HepG2 (cell line): ENCODE data around the gene TRIM25. TPM values are rescaled to one million over a fixed set of nuclear protein-coding genes. Genes with fewer than 3 reads are reported as not detected.
A peak's percentile ranks its signal among the peaks of the same experiment; 100 is the strongest.

Source experiments
- ATAC-seq: fragments of 200-7000 bp; cut with Tn5 transposase; 3 replicates; pipeline ENCODE4 v1.9.1; 2020; ENCODE audit warnings: mild to moderate bottlenecking, moderate library complexity
- BruUV-seq: library from RNA; stranded (reverse); fragments of 400-500 nt; replicated peaks from 2 replicates; lab custom pipeline; 2021; lab: Mats Ljungman, UMichigan
- CTCF ChIA-PET: fragments of 300-600 bp; formaldehyde crosslinking; extraction: SDS; loops from one replicate; lab custom pipeline; 2021; ENCODE audit warnings: low total read pairs, inconsistent platforms, low intra/inter-chr PET ratio; lab: Yijun Ruan, JAX
- POLR2A ChIA-PET: fragments of 350-600 bp; sonication (Branson Sonifier 250); formaldehyde crosslinking; loops from one replicate; lab custom pipeline; 2020; ENCODE audit warnings: antibody characterized with exemption, inconsistent platforms; lab: Yijun Ruan, JAX
- DNase-seq: peaks from one replicate; pipeline ENCODE4 v3.0.0-alpha.2; 2015; ENCODE audit warnings: low spot score
- FAIRE-seq: peaks from 3 replicates; lab custom pipeline; 2011; peaks lifted over from hg19 to GRCh38; lab: Jason Lieb, UNC
- H2AFZ ChIP-seq: one replicate; pipeline ENCODE4 v1.6.1; 2011; ENCODE audit warnings: low read length, inconsistent platforms
- H3K27ac ChIP-seq: fragments of 300-600 bp; 3 replicates; pipeline ENCODE4 v1.8.0; 2011; ENCODE audit warnings: mixed run types, mild to moderate bottlenecking, mixed read lengths, low read length, inconsistent platforms; ENCODE audit not compliant: insufficient read depth; ENCODE audit errors: extremely low read length
- H3K27me3 ChIP-seq, 2 experiments: fragments of 200-600 bp in 1 of 2; 2 replicates in 1 of 2; 3 replicates in 1 of 2; pipeline versions ENCODE4 v1.6.0 to v1.8.0; 2011; ENCODE audit warnings: low read length in 2 of 2, mild to moderate bottlenecking in 2 of 2, moderate library complexity in 2 of 2, inconsistent platforms in 1 of 2; ENCODE audit not compliant: insufficient read depth in 2 of 2, control insufficient read depth in 1 of 2
- H3K36me3 ChIP-seq, 2 experiments: fragments of 200-600 bp in 1 of 2; replicated peaks in 1 of 2; 2 replicates in 1 of 2; 3 replicates in 1 of 2; pipeline versions ENCODE4 v1.5.1 to v1.8.0; 2011; ENCODE audit warnings: low read length in 2 of 2, inconsistent platforms in 1 of 2; ENCODE audit not compliant: insufficient read depth in 2 of 2, control insufficient read depth in 1 of 2
- H3K4me1 ChIP-seq: 2 replicates; pipeline ENCODE4 v1.5.1; 2012; ENCODE audit warnings: low read length, inconsistent platforms; ENCODE audit not compliant: insufficient read depth
- H3K4me2 ChIP-seq: 2 replicates; pipeline ENCODE4 v1.6.0; 2011; ENCODE audit warnings: low read depth, low read length, inconsistent platforms
- H3K4me3 ChIP-seq, 3 experiments: fragments of 200-600 bp in 1 of 3; sonication (generic), shearing (Covaris generic) in 1 of 3; replicated peaks in 1 of 3; 2 replicates each; pipeline ENCODE4 v1.5.1; 2011 to 2016; ENCODE audit warnings: low read length in 3 of 3, inconsistent platforms in 2 of 3, low read depth in 2 of 3, mild to moderate bottlenecking in 2 of 3, control low read depth in 1 of 3, mixed read lengths in 1 of 3; ENCODE audit not compliant: insufficient read depth in 1 of 3
- H3K79me2 ChIP-seq: one replicate; pipeline ENCODE4 v1.6.1; 2011; ENCODE audit warnings: low read length, inconsistent platforms; ENCODE audit not compliant: insufficient read depth
- H3K9ac ChIP-seq: 2 replicates; pipeline ENCODE4 v1.6.0; 2011; ENCODE audit warnings: mild to moderate bottlenecking, low read depth, low read length, inconsistent platforms; ENCODE audit not compliant: insufficient read depth
- H3K9me3 ChIP-seq: 2 replicates; pipeline ENCODE4 v1.5.1; 2012; ENCODE audit warnings: mild to moderate bottlenecking, low read length
- H4K20me1 ChIP-seq: 2 replicates; pipeline ENCODE4 v1.6.0; 2011; ENCODE audit warnings: inconsistent platforms, mild to moderate bottlenecking, low read length, moderate library complexity; ENCODE audit not compliant: insufficient read depth
- CAMTA2 ChIP-seq: sonication (generic); formaldehyde crosslinking; IDR thresholded peaks from 2 replicates; pipeline ENCODE4 v1.4.0; 2020; ENCODE audit warnings: mild to moderate bottlenecking, missing genetic modification reagents, borderline replicate concordance
- ETV5 ChIP-seq: IDR thresholded peaks from 2 replicates; pipeline ENCODE4 v1.6.1; 2018; ENCODE audit warnings: missing biosample characterization, missing genetic modification reagents, inconsistent platforms, borderline replicate concordance
- GABPB1 ChIP-seq: IDR thresholded peaks from 2 replicates; pipeline ENCODE4 v1.6.1; 2016; ENCODE audit warnings: mild to moderate bottlenecking, missing genetic modification reagents, moderate library complexity, missing compliant biosample characterization
- HDAC6 ChIP-seq: fragments of 200-600 bp; sonication (generic); IDR thresholded peaks from 2 replicates; pipeline ENCODE4 v1.7.0; 2017; ENCODE audit warnings: mild to moderate bottlenecking, antibody characterized with exemption, low read length, low read depth
- MEIS1 ChIP-seq: sonication (generic); formaldehyde crosslinking; IDR thresholded peaks from 2 replicates; pipeline ENCODE4 v1.9.0; 2021; ENCODE audit warnings: mild to moderate bottlenecking, missing genetic modification reagents, moderate library complexity, borderline replicate concordance
- SP140L ChIP-seq: sonication (generic); formaldehyde crosslinking; IDR thresholded peaks from 2 replicates; pipeline ENCODE4 v1.4.0; 2020; ENCODE audit warnings: missing genetic modification reagents, borderline replicate concordance
- TBP ChIP-seq: sonication (generic); formaldehyde crosslinking; IDR thresholded peaks from 2 replicates; pipeline ENCODE4 v1.5.0; 2020; ENCODE audit warnings: missing genetic modification reagents
- ZBTB3 ChIP-seq: sonication (generic); formaldehyde crosslinking; IDR thresholded peaks from 2 replicates; pipeline ENCODE4 v1.4.0; 2020; ENCODE audit warnings: low read depth, mild to moderate bottlenecking, moderate library complexity, missing genetic modification reagents, borderline replicate concordance
- ZKSCAN8 ChIP-seq: IDR thresholded peaks from 2 replicates; pipeline ENCODE4 v1.6.1; 2016; ENCODE audit warnings: borderline replicate concordance, missing genetic modification reagents, missing compliant biosample characterization
- ZNF24 ChIP-seq: fragments of 450-650 bp; IDR thresholded peaks from 2 replicates; pipeline ENCODE4 v1.6.1; 2017; ENCODE audit warnings: antibody characterized with exemption, mild to moderate bottlenecking
- ZNF296 ChIP-seq: sonication (generic); formaldehyde crosslinking; conservative IDR thresholded peaks from 2 replicates; pipeline ENCODE4 v1.5.0; 2020; ENCODE audit warnings: mild to moderate bottlenecking, missing genetic modification reagents
- ZNF335 ChIP-seq: sonication (generic); formaldehyde crosslinking; IDR thresholded peaks from 2 replicates; pipeline ENCODE4 v1.4.0; 2020; ENCODE audit warnings: missing genetic modification reagents
- WGBS: methylation state at CpG from one replicate; pipeline ENCODE4 v1.1.6; 2017; ENCODE audit warnings: low lambda C conversion rate; 5-methylcytosine and 5-hydroxymethylcytosine counted together
- in situ Hi-C: cut with HindIII; loops from 2 replicates; pipeline ENCODE4 v1.10.0; 2017; ENCODE audit warnings: low pct_unique_long_range_greater_than_20kb; ENCODE audit not compliant: extremely low pct_ligation_motif_present
- intact Hi-C: fragments of 100-400 bp; cut with micrococcal nuclease; formaldehyde crosslinking; loops from one replicate; pipeline ENCODE4 v1.10.0; 2022; ENCODE audit not compliant: unreplicated experiment
- polyA plus RNA-seq, 8 experiments: library from polyadenylated mRNA; depleted of rRNA in 3 of 8; stranded (reverse) in 7 of 8; unstranded in 1 of 8; fragments of >200 nt; fragmentation: Illumina TruSeq in 4 of 8; extraction: Trizol in 4 of 8; gene quantifications; 2 replicates each; pipeline versions ENCODE4 v1.2.1 to v1.2.3, GENCODE V29; 2011 to 2016; ENCODE audit warnings: low read depth in 4 of 8, missing spikeins in 1 of 8, mixed read lengths in 1 of 8; ENCODE audit not compliant: insufficient read depth in 1 of 8
- total RNA-seq, 5 experiments: library from RNA; depleted of rRNA; stranded (reverse); fragments of >200 nt; fragmentation: Illumina TruSeq; extraction: Trizol; gene quantifications; 2 replicates each; pipeline ENCODE4 v1.2.3, GENCODE V29; 2016; ENCODE audit warnings: low read depth in 1 of 5
- TF ChIP-seq, protein P1 (sequence below): sonication (generic); formaldehyde crosslinking; conservative IDR thresholded peaks from 2 replicates; pipeline ENCODE4 v1.5.0; 2020; ENCODE audit warnings: missing genetic modification reagents
- TF ChIP-seq, protein P2 (sequence below): sonication (generic); formaldehyde crosslinking; IDR thresholded peaks from 2 replicates; pipeline ENCODE4 v1.4.0; 2020; ENCODE audit warnings: mild to moderate bottlenecking, low read depth, missing genetic modification reagents
- TF ChIP-seq, protein P3 (sequence below): sonication (generic); formaldehyde crosslinking; conservative IDR thresholded peaks from 2 replicates; pipeline ENCODE4 v1.4.0; 2020; ENCODE audit warnings: missing genetic modification reagents
- TF ChIP-seq, protein P4 (sequence below): IDR thresholded peaks from 2 replicates; pipeline ENCODE4 v1.6.1; 2016; ENCODE audit warnings: missing compliant biosample characterization, missing genetic modification reagents, borderline replicate concordance
- TF ChIP-seq, protein P5 (sequence below): sonication (generic); formaldehyde crosslinking; IDR thresholded peaks from 2 replicates; pipeline ENCODE4 v1.4.0; 2020; ENCODE audit warnings: missing genetic modification reagents, borderline replicate concordance

The TRIM25 gene
- total and polyA plus RNA-seq, 2 of the 13 experiments (the other 11 are each of a cell fraction or from before 2014, with no cell fraction given) = 30.8 to 42.2 TPM

DNA sequence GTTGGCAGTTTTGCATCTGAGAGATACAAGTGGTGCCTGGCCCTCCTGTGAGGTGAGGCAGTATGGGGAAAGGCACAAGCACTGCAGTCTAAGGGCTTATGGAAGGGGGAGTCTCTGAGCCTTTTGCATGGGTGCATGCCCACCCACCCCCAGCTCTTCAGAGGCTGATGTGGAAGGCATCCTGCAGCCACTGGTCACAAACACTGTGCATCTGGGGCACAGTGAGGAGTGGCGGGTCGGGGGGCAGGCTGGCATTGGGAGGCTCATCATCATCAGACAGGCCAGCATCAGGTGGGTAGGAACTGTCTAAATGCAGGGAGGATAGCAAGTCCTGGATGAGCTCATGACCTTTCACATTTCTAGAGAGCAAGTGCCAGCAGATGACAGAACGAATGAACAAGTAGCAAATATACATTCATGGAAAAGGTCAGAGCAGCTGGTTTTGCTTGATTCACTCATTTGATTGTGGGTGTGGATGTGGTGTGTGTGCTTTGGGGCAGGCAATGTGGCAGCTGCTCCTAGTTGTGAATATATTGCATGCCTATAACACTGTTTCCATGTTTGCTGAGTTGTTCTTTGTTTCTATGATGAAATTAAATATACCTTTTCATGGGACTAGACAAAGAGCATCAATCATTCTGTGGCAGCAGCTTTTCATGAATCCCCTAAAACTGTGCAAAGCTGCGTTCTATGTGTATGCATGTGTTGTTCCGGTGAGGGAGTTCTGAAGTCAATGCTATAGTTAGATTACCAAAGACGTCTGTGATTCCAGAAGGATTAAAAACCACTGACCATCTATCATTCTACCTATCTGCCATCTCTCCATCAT, 29.2 kb downstream of the TRIM25 start:
- intact Hi-C loops (no loop called here), in situ Hi-C loops (no loop called here)
- no peaks in the 10 kb centered on the region for H3K79me2 ChIP-seq
- H3K4me3 ChIP-seq = no peak overlapping the region
- POLR2A ChIA-PET = interaction anchor here (0.9 kb wide), 1 partner anchor 29 kb away, joined by 4 read pairs; the partner anchor contains the start of gene TRIM25
- no peak overlapping the region for H3K27ac ChIP-seq
- H2AFZ ChIP-seq = no peak overlapping the region
- no peaks in the 10 kb centered on the region for H4K20me1 ChIP-seq
- CTCF ChIA-PET = no interaction called here
- FAIRE-seq (no peak), ATAC-seq (no peak; the same call in 2 of the 3 replicates), DNase-seq (no peak)
- WGBS = 94% methylated on average over 6 of the region's 6 CpGs
- BruUV-seq = TSS peak; percentile 16
- peaks cover 40% of the 10 kb centered on the region for H3K4me1 ChIP-seq
- no peak overlapping the region for H3K9ac ChIP-seq
- H3K9me3 ChIP-seq = peaks cover 12% of the 10 kb centered on the region
- no peaks in the 10 kb centered on the region; a peak in 1 of 5 replicates for H3K36me3 ChIP-seq
- no peaks in the 10 kb centered on the region for H3K27me3 ChIP-seq
- no peak overlapping the region for H3K4me2 ChIP-seq
- TF ChIP-seq, protein P1, sequence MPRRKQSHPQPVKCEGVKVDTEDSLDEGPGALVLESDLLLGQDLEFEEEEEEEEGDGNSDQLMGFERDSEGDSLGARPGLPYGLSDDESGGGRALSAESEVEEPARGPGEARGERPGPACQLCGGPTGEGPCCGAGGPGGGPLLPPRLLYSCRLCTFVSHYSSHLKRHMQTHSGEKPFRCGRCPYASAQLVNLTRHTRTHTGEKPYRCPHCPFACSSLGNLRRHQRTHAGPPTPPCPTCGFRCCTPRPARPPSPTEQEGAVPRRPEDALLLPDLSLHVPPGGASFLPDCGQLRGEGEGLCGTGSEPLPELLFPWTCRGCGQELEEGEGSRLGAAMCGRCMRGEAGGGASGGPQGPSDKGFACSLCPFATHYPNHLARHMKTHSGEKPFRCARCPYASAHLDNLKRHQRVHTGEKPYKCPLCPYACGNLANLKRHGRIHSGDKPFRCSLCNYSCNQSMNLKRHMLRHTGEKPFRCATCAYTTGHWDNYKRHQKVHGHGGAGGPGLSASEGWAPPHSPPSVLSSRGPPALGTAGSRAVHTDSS = no peak
- TF ChIP-seq ZBTB3 (CRISPR knock-in tag) (no peak), GABPB1 (CRISPR knock-in tag) (no peak), ETV5 (CRISPR knock-in tag) (no peak), MEIS1 (no peak), ZKSCAN8 (no peak), SP140L (CRISPR knock-in tag) (no peak), ZNF24 (no peak), HDAC6 (no peak), TBP (CRISPR knock-in tag) (no peak), ZNF296 (CRISPR knock-in tag) (no peak), ZNF335 (no peak), CAMTA2 (CRISPR knock-in tag) (no peak)
- TF ChIP-seq, protein P2, sequence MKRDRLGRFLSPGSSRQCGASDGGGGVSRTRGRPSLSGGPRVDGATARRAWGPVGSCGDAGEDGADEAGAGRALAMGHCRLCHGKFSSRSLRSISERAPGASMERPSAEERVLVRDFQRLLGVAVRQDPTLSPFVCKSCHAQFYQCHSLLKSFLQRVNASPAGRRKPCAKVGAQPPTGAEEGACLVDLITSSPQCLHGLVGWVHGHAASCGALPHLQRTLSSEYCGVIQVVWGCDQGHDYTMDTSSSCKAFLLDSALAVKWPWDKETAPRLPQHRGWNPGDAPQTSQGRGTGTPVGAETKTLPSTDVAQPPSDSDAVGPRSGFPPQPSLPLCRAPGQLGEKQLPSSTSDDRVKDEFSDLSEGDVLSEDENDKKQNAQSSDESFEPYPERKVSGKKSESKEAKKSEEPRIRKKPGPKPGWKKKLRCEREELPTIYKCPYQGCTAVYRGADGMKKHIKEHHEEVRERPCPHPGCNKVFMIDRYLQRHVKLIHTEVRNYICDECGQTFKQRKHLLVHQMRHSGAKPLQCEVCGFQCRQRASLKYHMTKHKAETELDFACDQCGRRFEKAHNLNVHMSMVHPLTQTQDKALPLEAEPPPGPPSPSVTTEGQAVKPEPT (CRISPR knock-in tag) = no peak
- TF ChIP-seq, protein P3, sequence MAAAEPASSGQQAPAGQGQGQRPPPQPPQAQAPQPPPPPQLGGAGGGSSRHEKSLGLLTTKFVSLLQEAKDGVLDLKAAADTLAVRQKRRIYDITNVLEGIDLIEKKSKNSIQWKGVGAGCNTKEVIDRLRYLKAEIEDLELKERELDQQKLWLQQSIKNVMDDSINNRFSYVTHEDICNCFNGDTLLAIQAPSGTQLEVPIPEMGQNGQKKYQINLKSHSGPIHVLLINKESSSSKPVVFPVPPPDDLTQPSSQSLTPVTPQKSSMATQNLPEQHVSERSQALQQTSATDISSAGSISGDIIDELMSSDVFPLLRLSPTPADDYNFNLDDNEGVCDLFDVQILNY (CRISPR knock-in tag) = no peak
- TF ChIP-seq, protein P4, sequence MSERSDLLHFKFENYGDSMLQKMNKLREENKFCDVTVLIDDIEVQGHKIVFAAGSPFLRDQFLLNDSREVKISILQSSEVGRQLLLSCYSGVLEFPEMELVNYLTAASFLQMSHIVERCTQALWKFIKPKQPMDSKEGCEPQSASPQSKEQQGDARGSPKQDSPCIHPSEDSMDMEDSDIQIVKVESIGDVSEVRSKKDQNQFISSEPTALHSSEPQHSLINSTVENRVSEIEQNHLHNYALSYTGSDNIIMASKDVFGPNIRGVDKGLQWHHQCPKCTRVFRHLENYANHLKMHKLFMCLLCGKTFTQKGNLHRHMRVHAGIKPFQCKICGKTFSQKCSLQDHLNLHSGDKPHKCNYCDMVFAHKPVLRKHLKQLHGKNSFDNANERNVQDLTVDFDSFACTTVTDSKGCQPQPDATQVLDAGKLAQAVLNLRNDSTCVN (CRISPR knock-in tag) = no peak
- TF ChIP-seq, protein P5, sequence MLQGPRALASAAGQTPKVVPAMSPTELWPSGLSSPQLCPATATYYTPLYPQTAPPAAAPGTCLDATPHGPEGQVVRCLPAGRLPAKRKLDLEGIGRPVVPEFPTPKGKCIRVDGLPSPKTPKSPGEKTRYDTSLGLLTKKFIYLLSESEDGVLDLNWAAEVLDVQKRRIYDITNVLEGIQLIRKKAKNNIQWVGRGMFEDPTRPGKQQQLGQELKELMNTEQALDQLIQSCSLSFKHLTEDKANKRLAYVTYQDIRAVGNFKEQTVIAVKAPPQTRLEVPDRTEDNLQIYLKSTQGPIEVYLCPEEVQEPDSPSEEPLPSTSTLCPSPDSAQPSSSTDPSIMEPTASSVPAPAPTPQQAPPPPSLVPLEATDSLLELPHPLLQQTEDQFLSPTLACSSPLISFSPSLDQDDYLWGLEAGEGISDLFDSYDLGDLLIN (CRISPR knock-in tag) = no peak
